AG09319 (cell line): ENCODE data around the gene CNN2.

ENCODE experiments used
- DNase-seq: peaks from one replicate; pipeline ENCODE4 v3.0.0-alpha.2; 2010; ENCODE audit warnings: low read depth; ENCODE audit errors: extremely low read depth
- CTCF ChIP-seq: IDR thresholded peaks from 2 replicates; pipeline ENCODE4 v1.5.1; 2011; ENCODE audit warnings: low read depth, mild to moderate bottlenecking, inconsistent platforms, low read length, moderate library complexity

CNN2 gene

GRCh38 chr19:1009041-1009980 is 17.1 kb upstream of the CNN2 start:
- DNase-seq = no peak
- no peak for TF ChIP-seq CTCF

GRCh38 chr19:1009981-1010538 is 16.3 kb upstream of the CNN2 start:
- DNase-seq = no peak
- TF ChIP-seq CTCF = no peak

- no peak for DNase-seq
- no peak for TF ChIP-seq CTCF
These were observed 15.6 kb upstream of the CNN2 start for GRCh38 chr19:1010586-1011510.

GRCh38 chr19:1011831-1012333 is 14.5 kb upstream of the CNN2 start:
- DNase-seq = no peak
- no peak for TF ChIP-seq CTCF

GRCh38 chr19:1012334-1012733 is 14.1 kb upstream of the CNN2 start:
- no peak for TF ChIP-seq CTCF
- no peak for DNase-seq

- TF ChIP-seq CTCF = no peak
- no peak for DNase-seq
These were observed 13.2 kb upstream of the CNN2 start for GRCh38 chr19:1013218-1013617.
